Endothelial cell of umbilical vein (primary cell): ENCODE data around the gene CRP. TPM values are rescaled to one million over a fixed set of nuclear protein-coding genes. Genes with fewer than 3 reads are reported as not detected.

Experiments
- BruUV-seq: library from RNA; stranded (reverse); fragments of 400-500 nt; replicated peaks from 2 replicates; lab custom pipeline; 2021; lab: Mats Ljungman, UMichigan
- CTCF ChIA-PET: fragments of 300-600, 350-600 bp; sonication (Branson Sonifier 250); formaldehyde crosslinking; loops from one replicate; lab custom pipeline; 2021; ENCODE audit warnings: antibody characterized with exemption, inconsistent platforms; lab: Charles Lee
- POLR2A ChIA-PET: fragments of 300-600, 350-600 bp; sonication (Branson Sonifier 250); formaldehyde crosslinking; loops from one replicate; lab custom pipeline; 2021; ENCODE audit warnings: antibody characterized with exemption, inconsistent platforms; lab: Charles Lee
- DNase-seq: peaks from one replicate; pipeline ENCODE4 v3.0.0-alpha.2; 2011; ENCODE audit warnings: low read depth, low spot score
- FAIRE-seq: peaks from 2 replicates; lab custom pipeline; 2011; peaks lifted over from hg19 to GRCh38; lab: Jason Lieb, UNC
- H2AFZ ChIP-seq: 2 replicates; pipeline ENCODE4 v1.6.0; 2012; ENCODE audit warnings: low read depth, low read length, control low read depth, inconsistent platforms
- H3K27ac ChIP-seq: 2 replicates; pipeline ENCODE4 v1.5.1; 2011; ENCODE audit warnings: low read depth, mild to moderate bottlenecking, control low read depth, low read length, moderate library complexity; ENCODE audit not compliant: insufficient read depth
- H3K27me3 ChIP-seq, 2 experiments: 2 replicates each; pipeline versions ENCODE4 v1.6.0 to v1.6.1; 2011; ENCODE audit warnings: low read length in 2 of 2, mixed read lengths in 1 of 2; ENCODE audit not compliant: control insufficient read depth in 2 of 2, insufficient read depth in 2 of 2
- H3K36me3 ChIP-seq, 2 experiments: 2 replicates in 1 of 2; 3 replicates in 1 of 2; pipeline ENCODE4 v1.5.1; 2011; ENCODE audit warnings: low read length in 2 of 2, mild to moderate bottlenecking in 1 of 2, moderate library complexity in 1 of 2; ENCODE audit not compliant: control insufficient read depth in 2 of 2, insufficient read depth in 2 of 2; ENCODE audit errors: extremely low read depth in 1 of 2
- H3K4me1 ChIP-seq: 3 replicates; pipeline ENCODE4 v1.5.1; 2011; ENCODE audit warnings: mild to moderate bottlenecking, low read length; ENCODE audit not compliant: control insufficient read depth, insufficient read depth; ENCODE audit errors: extremely low read depth
- H3K4me2 ChIP-seq: 2 replicates; pipeline ENCODE4 v1.6.1; 2011; ENCODE audit warnings: low read length, control low read depth, mixed read lengths; ENCODE audit not compliant: insufficient read depth
- H3K4me3 ChIP-seq, 3 experiments: fragments of 200-600 bp in 1 of 3; sonication (generic), shearing (Covaris generic) in 1 of 3; replicated peaks in 1 of 3; 2 replicates each; pipeline ENCODE4 v1.5.1; 2011 to 2016; ENCODE audit warnings: control low read depth in 3 of 3, low read length in 3 of 3, mild to moderate bottlenecking in 2 of 3, inconsistent platforms in 1 of 3, low read depth in 1 of 3, moderate library complexity in 1 of 3; ENCODE audit not compliant: insufficient read depth in 1 of 3
- H3K79me2 ChIP-seq: 2 replicates; pipeline ENCODE4 v1.6.0; 2012; ENCODE audit warnings: low read length, inconsistent platforms; ENCODE audit not compliant: control insufficient read depth, insufficient read depth
- H3K9ac ChIP-seq: replicated peaks from 2 replicates; pipeline ENCODE3; 2011; ENCODE audit warnings: low read length, control low read depth; ENCODE audit not compliant: insufficient read depth; ENCODE audit errors: extremely low read depth
- H3K9me1 ChIP-seq: replicated peaks from 3 replicates; pipeline ENCODE4 v1.6.0; 2011; ENCODE audit warnings: mild to moderate bottlenecking, low read length; ENCODE audit not compliant: control insufficient read depth, insufficient read depth; ENCODE audit errors: extremely low read depth
- H3K9me3 ChIP-seq: replicated peaks from 2 replicates; pipeline ENCODE4 v1.5.1; 2012; ENCODE audit warnings: low read length, inconsistent platforms; ENCODE audit not compliant: control insufficient read depth, insufficient read depth
- H4K20me1 ChIP-seq: replicated peaks from 2 replicates; pipeline ENCODE3; 2011; ENCODE audit warnings: mild to moderate bottlenecking, low read length; ENCODE audit not compliant: control insufficient read depth, insufficient read depth; ENCODE audit errors: extremely low read depth
- EZH2 ChIP-seq: IDR thresholded peaks from 2 replicates; pipeline ENCODE4 v1.6.1; 2012; ENCODE audit warnings: borderline replicate concordance, low read depth, mild to moderate bottlenecking, moderate library complexity, low read length, inconsistent platforms; ENCODE audit not compliant: severe bottlenecking
- FOS ChIP-seq: IDR thresholded peaks from 2 replicates; pipeline ENCODE4 v1.6.1; 2011; ENCODE audit warnings: mild to moderate bottlenecking, low read length, moderate library complexity, borderline replicate concordance; ENCODE audit not compliant: insufficient read depth
- GATA2 ChIP-seq: IDR thresholded peaks from 2 replicates; pipeline ENCODE4 v1.7.0; 2011; ENCODE audit warnings: low read depth, mild to moderate bottlenecking, moderate library complexity, mixed read lengths, low read length; ENCODE audit not compliant: insufficient read length, insufficient read depth
- JUN ChIP-seq: IDR thresholded peaks from 2 replicates; pipeline ENCODE4 v1.6.1; 2011; ENCODE audit warnings: borderline replicate concordance, low read depth; ENCODE audit not compliant: insufficient read length, insufficient read depth
- MYC ChIP-seq: IDR thresholded peaks from one replicate; pipeline ENCODE4 v1.6.1; 2011; ENCODE audit warnings: mild to moderate bottlenecking, low read depth, low read length
- POLR2A ChIP-seq: IDR thresholded peaks from 2 replicates; pipeline ENCODE4 v1.6.1; 2012; ENCODE audit warnings: low read depth, mild to moderate bottlenecking, control low read depth, low read length
- POLR2AphosphoS5 ChIP-seq: IDR thresholded peaks from 2 replicates; pipeline ENCODE4 v1.6.1; 2012; ENCODE audit warnings: low read depth, mild to moderate bottlenecking, control low read depth, low read length, moderate library complexity; ENCODE audit not compliant: insufficient read depth
- dilution Hi-C: fragments of 300-500 bp; cut with MboI; formaldehyde crosslinking; loops from one replicate; pipeline ENCODE4 v1.15.0; 2019; ENCODE audit warnings: low sequenced_read_pairs; ENCODE audit not compliant: extremely low pct_ligation_motif_present
- intact Hi-C: fragments of 100-400 bp; cut with micrococcal nuclease; formaldehyde crosslinking; loops from one replicate; pipeline ENCODE4 v1.10.0; 2022
- polyA plus RNA-seq, 4 experiments: library from polyadenylated mRNA; depleted of rRNA in 3 of 4; stranded (reverse) in 3 of 4; unstranded in 1 of 4; fragments of >200 nt; gene quantifications; 2 replicates each; pipeline versions ENCODE4 v1.2.1 to v1.2.3, GENCODE V29; 2011 to 2012; ENCODE audit warnings: missing spikeins in 1 of 4
- total RNA-seq: library from RNA; stranded (reverse); gene quantifications from 2 replicates; pipeline ENCODE4 v1.2.3, GENCODE V29; 2021
- TF ChIP-seq, protein P1 (sequence below): IDR thresholded peaks from 2 replicates; pipeline ENCODE4 v1.6.1; 2011; ENCODE audit not compliant: insufficient read depth, insufficient read length
- TF ChIP-seq, protein P2 (sequence below), 2 donors: IDR thresholded peaks; 1 replicate in 1 of 2; 2 replicates in 1 of 2; pipeline ENCODE4 v1.5.1; 2011; ENCODE audit warnings: low read length in 2 of 2, mild to moderate bottlenecking in 2 of 2, moderate library complexity in 2 of 2, control low read depth in 1 of 2, inconsistent platforms in 1 of 2, low read depth in 1 of 2; ENCODE audit not compliant: insufficient read depth in 1 of 2; ENCODE audit errors: extremely low read depth in 1 of 2

Gene CRP
- total and polyA plus RNA-seq, 2 donors (not counting 3 experiments of a cell fraction or from before 2014, with no cell fraction given): not detected

DNA sequence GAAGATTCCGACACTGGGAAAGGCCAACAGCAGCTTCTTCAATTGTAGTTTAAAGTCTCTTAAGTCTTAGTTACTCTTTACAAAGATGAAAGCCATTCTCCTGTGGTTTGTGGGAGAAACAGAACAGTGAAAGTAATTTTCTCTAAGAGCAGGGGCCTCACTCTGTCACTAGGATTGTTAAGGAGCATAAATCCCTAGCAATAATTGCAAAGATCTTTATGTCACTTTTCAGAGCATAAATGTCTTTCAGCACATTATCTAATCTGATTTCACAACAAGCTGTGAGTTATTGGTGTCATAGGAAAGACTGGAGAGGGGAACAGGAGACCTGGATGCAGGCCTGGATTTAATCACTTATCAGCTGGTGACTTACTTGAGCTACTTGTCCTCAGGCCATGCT lies 34.0 kb upstream of the CRP start:
- Histone ChIP-seq H3K27ac (no peak overlapping the region), H3K36me3 (no peaks in the 10 kb centered on the region), H3K27me3 (no peaks in the 10 kb centered on the region), H3K79me2 (no peaks in the 10 kb centered on the region), H3K4me1 (peaks cover 13% of the 10 kb centered on the region), H3K4me3 (no peak overlapping the region), H3K9me3 (no peaks in the 10 kb centered on the region), H3K4me2 (no peak overlapping the region), H3K9me1 (no peaks in the 10 kb centered on the region), H4K20me1 (no peaks in the 10 kb centered on the region), H3K9ac (no peak overlapping the region), H2AFZ (no peak overlapping the region)
- intact Hi-C loops (no loop called here), dilution Hi-C loops (no loop called here)
- no peak for FAIRE-seq
- TF ChIP-seq POLR2AphosphoS5: no peak
- TF ChIP-seq, protein P1, sequence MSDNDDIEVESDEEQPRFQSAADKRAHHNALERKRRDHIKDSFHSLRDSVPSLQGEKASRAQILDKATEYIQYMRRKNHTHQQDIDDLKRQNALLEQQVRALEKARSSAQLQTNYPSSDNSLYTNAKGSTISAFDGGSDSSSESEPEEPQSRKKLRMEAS: no peak
- TF ChIP-seq POLR2A: no peak
- TF ChIP-seq FOS: no peak
- TF ChIP-seq, protein P2, sequence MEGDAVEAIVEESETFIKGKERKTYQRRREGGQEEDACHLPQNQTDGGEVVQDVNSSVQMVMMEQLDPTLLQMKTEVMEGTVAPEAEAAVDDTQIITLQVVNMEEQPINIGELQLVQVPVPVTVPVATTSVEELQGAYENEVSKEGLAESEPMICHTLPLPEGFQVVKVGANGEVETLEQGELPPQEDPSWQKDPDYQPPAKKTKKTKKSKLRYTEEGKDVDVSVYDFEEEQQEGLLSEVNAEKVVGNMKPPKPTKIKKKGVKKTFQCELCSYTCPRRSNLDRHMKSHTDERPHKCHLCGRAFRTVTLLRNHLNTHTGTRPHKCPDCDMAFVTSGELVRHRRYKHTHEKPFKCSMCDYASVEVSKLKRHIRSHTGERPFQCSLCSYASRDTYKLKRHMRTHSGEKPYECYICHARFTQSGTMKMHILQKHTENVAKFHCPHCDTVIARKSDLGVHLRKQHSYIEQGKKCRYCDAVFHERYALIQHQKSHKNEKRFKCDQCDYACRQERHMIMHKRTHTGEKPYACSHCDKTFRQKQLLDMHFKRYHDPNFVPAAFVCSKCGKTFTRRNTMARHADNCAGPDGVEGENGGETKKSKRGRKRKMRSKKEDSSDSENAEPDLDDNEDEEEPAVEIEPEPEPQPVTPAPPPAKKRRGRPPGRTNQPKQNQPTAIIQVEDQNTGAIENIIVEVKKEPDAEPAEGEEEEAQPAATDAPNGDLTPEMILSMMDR (IDR thresholded peaks at IDR 0.05; ENCODE audit: extremely low read depth in 1 of 2, insufficient read depth in 1 of 2, low read depth in 1 of 2, low read length in 2 of 2): no peak
- no peak for TF ChIP-seq MYC
- TF ChIP-seq EZH2: no peak
- no peak for TF ChIP-seq GATA2
- no peak for TF ChIP-seq JUN
- POLR2A ChIA-PET: no interaction called here
- BruUV-seq: no TSS peak
- DNase-seq: no peak
- CTCF ChIA-PET: interaction anchor here (2.3 kb wide), 1 partner anchor 25 kb away, joined by 6 read pairs; no protein-coding TSS in a partner anchor
